GM18519 (cell line): ENCODE results near the gene BMERB1.
"Not testable (repeated sequence)": the region's sequence is repeated elsewhere in the genome, so short reads cannot be mapped to it uniquely, and the experiment has no call there.

Experiments
- ATAC-seq: cut with Tn5 transposase; IDR thresholded peaks from one replicate; pipeline ENCODE4 v1.9.1; 2021; ENCODE audit warnings: mild to moderate bottlenecking, moderate library complexity; ENCODE audit not compliant: unreplicated experiment, low FRiP score

Gene BMERB1

GRCh38 chr16:15519790-15520189, 85.4 kb downstream of the BMERB1 start:
- no peak for ATAC-seq

DNA sequence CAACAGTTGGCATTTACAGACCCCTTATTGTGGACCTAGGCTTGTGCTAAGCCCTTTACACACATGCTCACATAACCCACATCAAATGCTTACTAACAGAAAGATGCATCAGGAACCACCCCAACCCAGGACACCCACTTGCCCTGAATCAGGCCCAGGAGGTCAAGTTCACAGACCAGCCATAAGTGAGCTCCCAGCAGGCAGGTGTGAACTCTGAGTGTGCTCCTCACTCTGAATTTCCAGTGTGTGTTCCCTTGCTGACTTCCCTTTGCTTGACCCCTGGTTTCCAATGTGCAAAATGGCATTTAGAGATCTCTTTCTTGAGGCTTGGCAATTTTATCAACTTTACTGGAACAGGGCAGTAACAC, 87.0 kb downstream of the BMERB1 start:
- no peak for ATAC-seq

GRCh38 chr16:15521758-15522509, 87.5 kb downstream of the BMERB1 start:
- ATAC-seq = no peak

- ATAC-seq = no peak
Observed at GRCh38 chr16:15523092-15523541, 88.7 kb downstream of the BMERB1 start.

GRCh38 chr16:15523939-15524338, 89.6 kb downstream of the BMERB1 start:
- no peak for ATAC-seq

DNA sequence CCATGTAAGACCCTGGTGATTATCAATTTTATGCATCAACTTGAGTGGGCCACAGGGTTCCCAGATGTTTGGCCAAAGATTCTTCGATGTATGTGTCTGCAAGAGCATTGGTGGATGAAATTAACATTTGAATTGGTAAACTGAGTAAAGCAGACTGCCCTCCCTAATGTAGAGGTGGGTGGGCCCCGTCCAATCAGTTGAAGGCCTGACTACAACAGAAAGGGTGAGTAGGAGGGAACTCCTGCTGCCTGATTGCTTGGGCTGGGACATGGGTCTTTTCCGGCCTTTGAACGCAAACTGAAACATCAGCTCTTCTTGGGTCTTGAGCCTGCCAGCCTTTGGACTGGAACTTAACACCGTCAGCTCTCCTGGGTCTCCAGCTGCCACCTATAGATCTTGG, 90.6 kb downstream of the BMERB1 start:
- ATAC-seq = no peak

GRCh38 chr16:15526097-15526496, 91.7 kb downstream of the BMERB1 start:
- no peak for ATAC-seq

- no peak for ATAC-seq
Observed at GRCh38 chr16:15526731-15527130, 92.3 kb downstream of the BMERB1 start.

- ATAC-seq = no peak
Observed at GRCh38 chr16:15529673-15530072, 95.3 kb downstream of the BMERB1 start.

DNA sequence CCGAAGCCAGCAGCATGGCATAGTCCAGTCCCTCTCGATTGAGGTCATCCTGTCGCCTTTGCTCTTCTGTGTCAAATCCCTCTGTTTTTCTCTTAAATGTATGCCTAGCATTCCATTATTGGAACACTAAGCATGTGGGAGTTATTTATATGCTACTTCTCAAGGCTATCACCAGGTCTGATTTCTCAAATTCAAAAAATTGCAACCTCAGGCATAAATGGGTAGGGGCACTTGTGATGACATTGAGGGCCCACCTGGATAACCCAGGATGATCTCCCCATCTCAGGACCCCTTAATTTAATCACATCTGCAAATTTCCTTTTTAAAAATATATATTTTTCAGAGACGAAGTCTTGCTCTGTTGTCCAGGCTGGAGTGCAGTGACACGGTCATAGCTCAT, 95.7 kb downstream of the BMERB1 start:
- no peak for ATAC-seq

GRCh38 chr16:15532825-15533224, 98.4 kb downstream of the BMERB1 start:
- no peak for ATAC-seq

GRCh38 chr16:15533386-15533785, 99.0 kb downstream of the BMERB1 start:
- no peak for ATAC-seq

- no peak for ATAC-seq
Observed at GRCh38 chr16:15535772-15536171, 101.4 kb downstream of the BMERB1 start.

DNA sequence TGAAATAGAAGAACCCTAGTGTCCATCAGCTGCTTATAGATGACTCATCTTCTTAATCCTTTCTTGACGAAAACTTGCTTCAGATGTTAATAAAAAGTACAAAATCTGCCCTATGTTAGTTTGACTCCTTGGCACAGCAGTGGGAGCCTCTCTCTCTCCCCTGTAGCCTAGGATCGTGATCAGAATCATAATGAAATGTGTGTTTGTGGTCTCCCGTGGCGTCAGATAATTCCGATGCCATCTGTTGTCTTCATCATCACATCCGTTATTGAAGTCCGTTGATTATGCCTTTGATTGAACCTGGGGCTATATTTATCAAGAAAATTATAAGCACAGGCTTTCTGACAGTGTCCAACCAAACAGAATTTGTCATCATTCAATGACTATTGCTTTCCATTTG, 102.5 kb downstream of the BMERB1 start:
- no peak for ATAC-seq

DNA sequence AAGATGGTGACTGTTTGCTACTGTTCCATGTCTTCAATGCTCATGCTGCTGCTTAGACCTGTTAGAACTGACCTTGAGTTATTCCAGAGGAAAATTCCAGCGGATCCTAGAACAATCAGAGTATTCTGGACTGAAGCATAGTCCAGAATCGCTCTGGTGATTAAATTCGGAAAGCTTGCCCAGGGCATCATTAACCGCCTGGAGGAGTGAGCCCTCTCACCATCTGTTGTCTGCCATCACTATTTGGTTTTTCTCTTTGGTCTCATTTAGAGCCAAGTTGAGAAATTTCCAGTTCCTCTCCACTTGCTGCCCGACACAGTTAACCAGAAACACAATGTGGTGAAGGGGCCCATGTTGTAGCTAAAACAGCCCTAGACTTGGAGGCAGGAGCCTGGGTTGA, 104.1 kb downstream of the BMERB1 start:
- ATAC-seq = no peak

DNA sequence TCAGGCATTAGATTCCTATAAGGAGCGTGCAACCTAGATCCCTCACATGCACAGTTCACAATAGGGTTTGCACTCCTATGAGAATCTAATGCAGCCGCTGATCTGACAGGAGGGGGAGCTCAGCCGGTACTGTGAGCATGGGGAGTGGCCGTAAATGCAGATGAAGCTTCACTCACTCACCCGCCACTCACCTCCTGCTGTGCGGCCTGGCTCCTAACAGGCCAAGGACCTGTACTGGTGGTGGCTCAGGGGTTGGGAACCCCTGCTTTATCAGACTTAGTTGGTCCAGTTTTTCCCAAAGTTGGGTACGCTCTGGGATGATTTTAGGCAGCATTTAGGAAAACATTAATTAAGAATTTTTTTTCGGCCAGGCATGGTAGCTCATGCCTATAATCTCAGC, 104.8 kb downstream of the BMERB1 start:
- ATAC-seq = no peak

- no peak for ATAC-seq
Observed at GRCh38 chr16:15542261-15542660, 107.9 kb downstream of the BMERB1 start.

DNA sequence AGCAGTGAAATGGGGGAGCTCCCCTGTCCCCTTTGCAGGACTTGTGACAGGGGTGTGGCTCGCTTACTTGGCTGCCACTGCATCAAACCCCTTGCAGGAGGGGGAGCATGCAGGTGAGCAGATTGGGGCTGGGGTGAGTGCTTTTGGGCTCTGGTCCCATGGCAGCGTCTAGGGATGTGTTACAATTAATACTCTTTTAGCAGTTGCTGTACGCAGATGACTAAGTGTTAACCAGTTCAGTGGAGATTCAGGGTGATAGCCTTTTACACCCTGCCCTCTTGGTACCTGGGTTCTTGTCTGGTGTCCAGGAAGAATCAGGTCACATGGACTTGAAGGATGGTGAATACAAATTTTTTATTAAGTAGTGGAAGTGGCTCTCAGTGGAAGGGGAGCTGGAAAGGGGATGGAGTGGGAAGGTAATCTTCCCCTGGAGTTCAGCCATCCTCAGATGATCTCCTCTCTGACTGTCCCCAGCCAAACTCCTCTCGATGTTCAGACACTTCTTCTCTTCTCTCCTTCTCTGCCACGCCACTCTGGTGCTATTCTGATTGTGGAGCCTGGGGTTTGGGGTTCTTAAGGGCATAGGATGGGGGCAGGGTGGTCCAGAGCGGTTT, 108.5 kb downstream of the BMERB1 start:
- no peak for ATAC-seq

DNA sequence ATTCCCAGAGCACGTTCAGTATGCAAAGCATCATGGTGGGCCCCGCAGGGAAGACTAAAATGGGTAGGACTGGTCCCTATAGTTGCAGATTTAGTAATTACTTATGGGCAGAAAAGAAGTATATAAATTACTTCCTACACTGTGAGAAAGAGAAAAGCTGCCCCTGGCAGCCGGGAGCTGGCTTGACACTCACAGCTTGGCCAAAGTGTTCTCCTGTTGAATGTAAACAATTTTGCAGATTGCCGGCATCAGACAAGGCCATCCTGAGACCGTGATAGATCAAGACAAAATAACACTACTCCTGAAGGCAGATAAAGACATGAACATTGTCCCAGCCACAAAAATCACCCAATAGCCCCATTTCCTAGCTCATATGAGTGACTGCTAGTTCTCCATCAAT, 110.0 kb downstream of the BMERB1 start:
- no peak for ATAC-seq

GRCh38 chr16:15545544-15545943, 111.2 kb downstream of the BMERB1 start:
- ATAC-seq = no peak

- ATAC-seq = not testable (repeated sequence)
Observed at GRCh38 chr16:15547072-15547767, 112.8 kb downstream of the BMERB1 start.

- ATAC-seq = no peak
Observed at GRCh38 chr16:15547768-15548096, 113.3 kb downstream of the BMERB1 start.
